HT-29 (cell line): ENCODE measurements around the gene WNT8A. TPM values are rescaled to one million over a fixed set of nuclear protein-coding genes. Genes with fewer than 3 reads are reported as not detected.
A peak's percentile ranks its signal among the peaks of the same experiment; 100 is the strongest.
"Not testable (repeated sequence)": the region's sequence is repeated elsewhere in the genome, so short reads cannot be mapped to it uniquely, and the experiment has no call there.

Source experiments
- DNase-seq: peaks from one replicate; pipeline ENCODE4 v3.0.0-alpha.2; 2015; ENCODE audit warnings: low spot score
- total RNA-seq: library from RNA; depleted of rRNA; stranded (reverse); fragments of >200 nt; shearing (Covaris generic); gene quantifications from 2 replicates; pipeline ENCODE4 v1.2.3, GENCODE V29; 2014; rRNA removed

The WNT8A gene, protein sequence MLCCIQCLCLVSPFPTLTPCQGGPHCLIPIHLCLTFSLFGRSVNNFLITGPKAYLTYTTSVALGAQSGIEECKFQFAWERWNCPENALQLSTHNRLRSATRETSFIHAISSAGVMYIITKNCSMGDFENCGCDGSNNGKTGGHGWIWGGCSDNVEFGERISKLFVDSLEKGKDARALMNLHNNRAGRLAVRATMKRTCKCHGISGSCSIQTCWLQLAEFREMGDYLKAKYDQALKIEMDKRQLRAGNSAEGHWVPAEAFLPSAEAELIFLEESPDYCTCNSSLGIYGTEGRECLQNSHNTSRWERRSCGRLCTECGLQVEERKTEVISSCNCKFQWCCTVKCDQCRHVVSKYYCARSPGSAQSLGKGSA
- total RNA-seq = not detected in 2 replicates

- no peak for DNase-seq
Measured at GRCh38 chr5:138083702-138084101, at the start of gene WNT8A. Gene WNT8A, plus strand, starts transcription at chr5:138084033. Its CDS starts 95 bp downstream, at chr5:138084128.

GRCh38 chr5:138035605-138036537 lies 48.0 kb upstream of the WNT8A start:
- peak; percentile 88 for DNase-seq

GRCh38 chr5:138037271-138037670 lies 46.6 kb upstream of the WNT8A start:
- no peak for DNase-seq

- no peak for DNase-seq
Measured at GRCh38 chr5:138037907-138038633, 45.8 kb upstream of the WNT8A start.

GRCh38 chr5:138038826-138039225 lies 45.0 kb upstream of the WNT8A start:
- no peak for DNase-seq

- DNase-seq = not testable (repeated sequence)
Measured at GRCh38 chr5:138045283-138045682, 38.5 kb upstream of the WNT8A start.

DNA sequence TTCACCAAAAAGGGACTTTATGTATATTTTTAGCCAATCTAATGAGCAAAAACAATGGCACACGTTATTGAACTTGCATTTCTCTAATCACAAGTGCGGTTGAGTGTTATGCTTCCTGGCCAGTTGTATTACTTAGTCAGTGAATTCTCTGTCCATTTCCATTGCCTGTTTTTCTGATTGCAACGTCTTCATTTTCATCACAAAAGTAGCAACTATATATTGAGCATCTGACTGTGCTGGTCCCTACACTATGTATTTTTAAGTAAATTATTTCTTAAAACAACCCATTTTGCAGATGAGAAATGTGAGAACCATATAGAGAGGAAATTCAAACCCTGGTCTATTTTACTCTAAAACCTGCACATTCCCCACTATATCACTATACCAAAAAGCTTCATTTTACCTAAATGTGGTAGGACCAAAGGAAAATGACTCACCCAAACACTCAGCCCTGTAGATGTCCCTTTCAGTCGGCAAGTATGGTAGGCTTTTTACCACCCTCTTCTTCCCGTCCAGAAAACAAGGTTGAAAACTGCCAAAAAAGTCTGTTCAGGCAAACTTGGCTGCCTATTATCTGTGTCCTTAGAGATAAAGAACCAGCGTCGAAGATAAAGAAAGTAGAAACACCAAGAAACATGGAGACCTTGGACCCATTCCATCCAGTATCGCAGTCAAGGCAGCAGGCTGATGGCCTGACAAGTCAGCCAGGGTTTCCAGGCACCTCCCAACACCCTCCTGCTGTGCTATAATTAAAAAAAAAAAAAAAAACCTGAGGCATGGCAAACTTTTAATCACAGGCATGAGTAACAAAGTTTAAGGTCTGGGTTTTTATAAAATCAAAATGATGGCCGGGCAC lies 32.2 kb upstream of the WNT8A start:
- DNase-seq = no peak

- not testable (repeated sequence) for DNase-seq
Measured at GRCh38 chr5:138052718-138053117, 31.1 kb upstream of the WNT8A start.

DNA sequence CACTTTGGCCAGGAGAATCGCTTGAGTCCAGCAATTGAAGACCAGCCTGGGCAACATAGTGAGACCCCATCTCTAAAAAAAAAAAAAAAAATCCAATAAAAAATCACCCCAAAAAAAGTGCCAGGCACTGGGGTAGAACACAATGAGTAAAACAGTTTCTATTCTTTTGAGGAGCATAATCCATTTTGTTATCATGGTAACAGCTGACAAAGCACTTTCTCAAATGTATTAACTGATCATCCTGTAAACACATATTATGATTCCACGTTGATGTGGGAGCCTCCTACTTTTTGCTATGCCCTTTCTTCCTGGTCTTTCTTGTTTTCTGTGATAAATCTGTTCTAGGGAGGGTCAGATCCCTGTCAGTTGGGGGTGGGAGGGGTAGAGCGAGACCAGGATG lies 30.3 kb upstream of the WNT8A start:
- DNase-seq = no peak

DNA sequence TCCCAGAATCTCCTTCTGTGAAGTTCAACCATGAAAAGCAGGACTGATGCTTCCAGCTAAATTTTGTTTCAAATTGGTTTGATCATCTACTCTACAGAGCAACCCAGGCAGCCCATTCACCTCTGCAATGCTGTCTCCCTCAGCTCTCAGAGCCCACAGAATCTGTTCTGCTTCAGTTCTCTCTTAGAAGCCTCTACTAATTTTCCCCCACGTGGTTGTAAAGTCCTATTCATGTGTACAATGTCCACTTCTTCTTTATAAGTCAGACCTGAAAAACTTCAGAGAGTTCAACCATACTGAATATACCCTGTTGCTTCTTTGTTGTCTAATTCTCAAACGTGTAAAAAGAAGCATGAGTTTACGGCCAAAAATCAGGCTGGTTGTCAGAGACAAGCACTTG lies 29.6 kb upstream of the WNT8A start:
- no peak for DNase-seq

GRCh38 chr5:138054847-138055558 lies 28.8 kb upstream of the WNT8A start:
- DNase-seq = no peak

- no peak for DNase-seq
Measured at GRCh38 chr5:138064526-138064925, 19.3 kb upstream of the WNT8A start.

DNA sequence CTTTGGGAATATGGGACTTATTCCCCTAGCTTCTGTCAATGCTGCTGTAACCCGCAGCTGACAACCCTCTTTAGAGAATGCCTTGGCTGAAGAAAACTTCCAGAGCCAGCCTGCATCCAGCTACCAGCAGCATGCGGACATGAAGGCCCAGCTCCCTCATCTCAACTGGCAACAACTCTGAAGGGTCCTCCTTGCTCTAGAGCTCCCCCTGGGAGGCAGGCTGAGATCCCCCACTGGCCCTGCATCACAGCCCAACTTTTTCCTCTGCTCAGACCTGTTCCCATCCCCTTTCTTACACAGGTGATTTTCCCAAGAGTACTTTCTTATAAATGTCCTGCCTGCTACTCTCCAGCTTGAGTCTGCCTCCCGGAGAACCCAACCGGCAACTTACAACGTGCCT lies 18.7 kb upstream of the WNT8A start:
- peak; percentile 13 for DNase-seq

- DNase-seq = no peak
Measured at GRCh38 chr5:138067945-138068344, 15.9 kb upstream of the WNT8A start.

DNA sequence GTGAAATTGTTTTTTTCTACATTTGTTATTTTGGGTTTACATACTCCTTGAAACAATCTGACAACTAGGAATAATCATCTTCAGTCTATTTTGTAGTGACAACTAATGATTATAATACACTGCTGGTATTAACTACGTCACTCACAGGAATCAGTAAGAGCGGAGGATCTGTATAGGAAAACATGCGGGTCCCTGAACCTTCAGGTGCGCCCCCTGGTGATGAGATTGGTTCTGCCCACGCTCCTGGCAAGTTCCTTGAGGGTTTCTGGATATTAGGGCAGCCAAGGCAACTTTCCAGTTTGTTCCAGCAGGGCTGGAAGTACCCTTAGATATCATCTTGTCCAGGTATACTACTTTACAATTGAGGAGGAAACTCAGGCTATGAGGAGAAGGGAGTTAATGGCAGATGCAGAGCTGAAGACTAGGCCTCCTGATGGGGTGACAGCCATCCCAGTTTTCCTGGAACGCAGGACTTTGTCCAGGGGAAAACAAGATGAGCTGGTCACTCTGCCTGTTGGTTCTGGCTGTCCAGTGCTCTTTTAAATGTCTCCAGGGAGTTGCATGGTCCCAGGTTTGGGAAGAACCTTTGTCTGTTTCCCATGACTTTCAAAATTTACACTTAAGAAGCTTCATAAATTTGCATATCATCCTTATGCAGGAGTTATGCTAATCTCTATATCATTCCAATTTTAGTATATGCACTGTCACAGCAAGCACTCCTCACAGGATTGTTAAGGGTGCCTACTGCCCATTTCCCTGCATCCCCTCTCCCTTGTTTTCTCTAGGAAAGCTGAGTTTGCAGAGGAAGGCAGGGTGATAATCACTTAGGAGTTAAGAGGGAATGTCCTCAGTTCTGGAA lies 14.9 kb upstream of the WNT8A start:
- peak; percentile 90 for DNase-seq

- not testable (repeated sequence) for DNase-seq
Measured at GRCh38 chr5:138070026-138070425, 13.8 kb upstream of the WNT8A start.

- peak; percentile 83 for DNase-seq
Measured at GRCh38 chr5:138077064-138077696, 6.7 kb upstream of the WNT8A start.

- no peak for DNase-seq
Measured at GRCh38 chr5:138078006-138078643, 5.7 kb upstream of the WNT8A start.
